Upper lobe of left lung (tissue), 6 donors: ENCODE data around the gene CALML5. TPM values are rescaled to one million over a fixed set of nuclear protein-coding genes. Genes with fewer than 3 reads are reported as not detected.

Source experiments
- ATAC-seq, 2 donors: fragments of 200-7000 bp; cut with Tn5 transposase; one replicate each; pipeline ENCODE4 v1.9.1; 2022; ENCODE audit warnings: mild to moderate bottlenecking in 2 of 2, moderate library complexity in 2 of 2; ENCODE audit not compliant: low FRiP score in 2 of 2
- DNase-seq, 2 donors: peaks; one replicate each; pipeline ENCODE4 v3.0.0-alpha.2; 2019 to 2020
- H3K27ac ChIP-seq, 4 donors: fragments of 200-600 bp; sonication (generic); one replicate each; pipeline ENCODE4 v1.5.1; 2016 to 2019
- H3K27me3 ChIP-seq, 4 donors: fragments of 200-600 bp; sonication (generic); one replicate each; pipeline ENCODE4 v1.5.1; 2017 to 2019
- H3K36me3 ChIP-seq, 4 donors: fragments of 200-600 bp; sonication (generic); one replicate each; pipeline ENCODE4 v1.5.1; 2016 to 2019
- H3K4me1 ChIP-seq, 4 donors: fragments of 200-600 bp; sonication (generic); one replicate each; pipeline ENCODE4 v1.5.1; 2018 to 2019
- H3K4me3 ChIP-seq, 4 donors: fragments of 200-600 bp; sonication (generic); one replicate each; pipeline ENCODE4 v1.5.1; 2017 to 2019; ENCODE audit warnings: mild to moderate bottlenecking in 2 of 4, moderate library complexity in 1 of 4
- H3K9me3 ChIP-seq, 4 donors: fragments of 200-600 bp; sonication (generic); one replicate each; pipeline ENCODE4 v1.5.1; 2018 to 2019
- EP300 ChIP-seq, 4 donors: sonication (generic); formaldehyde crosslinking; IDR thresholded peaks; one replicate each; pipeline ENCODE4 v1.5.1; 2017; ENCODE audit warnings: antibody characterized with exemption in 4 of 4, control low read depth in 2 of 4
- POLR2A ChIP-seq, 4 donors: fragments of 450-650 bp; IDR thresholded peaks; one replicate each; pipeline ENCODE4 v1.5.1; 2016 to 2017; ENCODE audit warnings: antibody characterized with exemption in 4 of 4, mild to moderate bottlenecking in 2 of 4
- POLR2AphosphoS5 ChIP-seq, 2 donors: sonication (generic); formaldehyde crosslinking; IDR thresholded peaks; one replicate each; pipeline ENCODE4 v1.5.1; 2017; ENCODE audit warnings: antibody characterized with exemption in 2 of 2
- WGBS, 2 donors: methylation state at CpG; one replicate each; pipeline ENCODE4 v1.1.5; 2017 to 2018; 5-methylcytosine and 5-hydroxymethylcytosine counted together
- total RNA-seq, 6 donors: library from RNA; depleted of rRNA in 4 of 6; stranded (reverse); fragments of >200 nt in 4 of 6; gene quantifications; one replicate each; pipeline versions ENCODE4 v1.1.0 to v1.2.1, GENCODE V29; 2016 to 2021
- TF ChIP-seq, protein P1 (sequence below), 6 experiments: fragments of 450-650 bp in 4 of 6; fragments of 200-600 bp in 2 of 6; sonication (generic) in 2 of 6; IDR thresholded peaks; one replicate each; pipeline ENCODE4 v1.5.1; 2016 to 2019; ENCODE audit warnings: antibody characterized with exemption in 6 of 6
- donor health status: DM: no; HTN: no; CAD: no; lungs with moderate emphysema.
- donor health status: DM: no; HTN: yes; CAD: no; lungs with severe emphysema.

CALML5 gene
- total RNA-seq, 6 donors from 2014 or later, result not detected

DNA sequence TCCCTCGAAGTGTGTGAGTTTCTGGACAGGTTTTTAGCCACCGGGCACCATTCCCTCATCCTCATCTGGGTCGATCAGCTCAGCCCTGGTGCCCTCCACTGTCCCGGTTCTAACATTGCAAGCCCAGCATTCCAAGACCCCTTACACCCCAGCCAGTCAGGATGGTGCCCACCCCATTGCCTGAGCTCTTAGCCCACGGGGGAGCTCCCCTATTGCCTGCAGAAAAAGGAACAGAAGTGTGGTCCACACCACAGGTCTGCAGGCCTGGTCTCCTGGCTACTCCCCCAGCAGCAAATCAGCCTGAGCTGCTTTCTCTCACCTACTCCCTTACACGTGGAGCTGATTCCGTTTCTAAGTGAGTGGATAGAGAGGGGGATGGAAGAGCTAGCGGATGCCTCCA is 4.8 kb downstream of the CALML5 start:
- ATAC-seq (no peak), DNase-seq (no peak)
- Histone ChIP-seq H3K27me3 (no peaks in the 10 kb centered on the region), H3K4me3 (no peak overlapping the region), H3K9me3 (peaks cover 0 to 6% (median 4%) of the 10 kb centered on the region in 4 donors), H3K4me1 (peaks cover 0 to 9% (median 2%) of the 10 kb centered on the region in 4 donors), H3K36me3 (no peaks in the 10 kb centered on the region), H3K27ac (no peak overlapping the region)
- 80 to 88% methylated on average over 8 of the region's 8 CpGs for WGBS, 2 donors
- TF ChIP-seq POLR2AphosphoS5 (IDR thresholded peaks at IDR 0.05) (no peak), POLR2A (IDR thresholded peaks at IDR 0.05) (no peak), EP300 (IDR thresholded peaks at IDR 0.05) (no peak)
- TF ChIP-seq, protein P1, sequence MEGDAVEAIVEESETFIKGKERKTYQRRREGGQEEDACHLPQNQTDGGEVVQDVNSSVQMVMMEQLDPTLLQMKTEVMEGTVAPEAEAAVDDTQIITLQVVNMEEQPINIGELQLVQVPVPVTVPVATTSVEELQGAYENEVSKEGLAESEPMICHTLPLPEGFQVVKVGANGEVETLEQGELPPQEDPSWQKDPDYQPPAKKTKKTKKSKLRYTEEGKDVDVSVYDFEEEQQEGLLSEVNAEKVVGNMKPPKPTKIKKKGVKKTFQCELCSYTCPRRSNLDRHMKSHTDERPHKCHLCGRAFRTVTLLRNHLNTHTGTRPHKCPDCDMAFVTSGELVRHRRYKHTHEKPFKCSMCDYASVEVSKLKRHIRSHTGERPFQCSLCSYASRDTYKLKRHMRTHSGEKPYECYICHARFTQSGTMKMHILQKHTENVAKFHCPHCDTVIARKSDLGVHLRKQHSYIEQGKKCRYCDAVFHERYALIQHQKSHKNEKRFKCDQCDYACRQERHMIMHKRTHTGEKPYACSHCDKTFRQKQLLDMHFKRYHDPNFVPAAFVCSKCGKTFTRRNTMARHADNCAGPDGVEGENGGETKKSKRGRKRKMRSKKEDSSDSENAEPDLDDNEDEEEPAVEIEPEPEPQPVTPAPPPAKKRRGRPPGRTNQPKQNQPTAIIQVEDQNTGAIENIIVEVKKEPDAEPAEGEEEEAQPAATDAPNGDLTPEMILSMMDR (IDR thresholded peaks at IDR 0.05), result no peak

GRCh38 chr10:5493691-5494090 is 5.7 kb downstream of the CALML5 start:
- 53 to 72% methylated on average over 3 of the region's 3 CpGs for WGBS, 2 donors

GRCh38 chr10:5492929-5493576 is 6.3 kb downstream of the CALML5 start:
- TF ChIP-seq POLR2AphosphoS5 (IDR thresholded peaks at IDR 0.05) (no peak), POLR2A (IDR thresholded peaks at IDR 0.05) (no peak), EP300 (IDR thresholded peaks at IDR 0.05) (no peak)
- TF ChIP-seq, protein P1 (IDR thresholded peaks at IDR 0.05), result no peak
- H3K4me1 ChIP-seq, result peaks cover 0 to 9% (median 2%) of the 10 kb centered on the region in 4 donors
- ATAC-seq (no peak), DNase-seq (no peak)
- no peaks in the 10 kb centered on the region for H3K36me3 ChIP-seq
- H3K9me3 ChIP-seq, result peaks cover 0 to 6% (median 4%) of the 10 kb centered on the region in 4 donors
- H3K4me3 ChIP-seq, result no peak overlapping the region
- 75 to 85% methylated on average over 8 to 13 of the region's 13 CpGs for WGBS, 2 donors
- H3K27ac ChIP-seq, result no peak overlapping the region
- no peaks in the 10 kb centered on the region for H3K27me3 ChIP-seq

More at GRCh38 chr10:5493691-5494090, 5.7 kb downstream of the CALML5 start:
- Histone ChIP-seq H3K36me3 (no peaks in the 10 kb centered on the region), H3K27me3 (no peaks in the 10 kb centered on the region), H3K4me1 (peaks cover 0 to 9% (median 2%) of the 10 kb centered on the region in 4 donors), H3K27ac (no peak overlapping the region), H3K4me3 (no peak overlapping the region), H3K9me3 (peaks cover 0 to 6% (median 4%) of the 10 kb centered on the region in 4 donors)
- TF ChIP-seq POLR2AphosphoS5 (IDR thresholded peaks at IDR 0.05) (no peak), POLR2A (IDR thresholded peaks at IDR 0.05) (no peak), EP300 (IDR thresholded peaks at IDR 0.05) (no peak)
- TF ChIP-seq, protein P1 (IDR thresholded peaks at IDR 0.05), result no peak
- ATAC-seq (no peak), DNase-seq (no peak)

GRCh38 chr10:5492322-5492855 is 7.0 kb downstream of the CALML5 start:
- H3K4me1 ChIP-seq, result peaks cover 0 to 9% (median 2%) of the 10 kb centered on the region in 4 donors
- no peak for TF ChIP-seq POLR2A (IDR thresholded peaks at IDR 0.05)
- no peak for TF ChIP-seq POLR2AphosphoS5 (IDR thresholded peaks at IDR 0.05)
- TF ChIP-seq, protein P1 (IDR thresholded peaks at IDR 0.05), result no peak
- no peak for TF ChIP-seq EP300 (IDR thresholded peaks at IDR 0.05)
- ATAC-seq (no peak), DNase-seq (no peak)
- no peaks in the 10 kb centered on the region for H3K27me3 ChIP-seq
- 95 to 100% methylated on average over 2 to 4 of the region's 4 CpGs for WGBS, 2 donors
- no peak overlapping the region for H3K27ac ChIP-seq
- H3K36me3 ChIP-seq, result no peaks in the 10 kb centered on the region
- H3K4me3 ChIP-seq, result no peak overlapping the region
- peaks cover 0 to 6% (median 4%) of the 10 kb centered on the region in 4 donors for H3K9me3 ChIP-seq
